Testis (tissue), 2 donors: ENCODE data around the gene TAS2R19.

Source experiments
- CTCF ChIP-seq, 3 experiments: fragments of 450-650 bp in 2 of 3; fragments of 200-600 bp in 1 of 3; sonication (generic) in 1 of 3; IDR thresholded peaks; one replicate each; pipeline ENCODE4 v1.5.1; 2016 to 2019; ENCODE audit warnings: antibody characterized with exemption in 3 of 3, mild to moderate bottlenecking in 2 of 3, moderate library complexity in 1 of 3
- POLR2A ChIP-seq: fragments of 450-650 bp; IDR thresholded peaks from one replicate; pipeline ENCODE4 v1.6.1; 2017; ENCODE audit warnings: antibody characterized with exemption, mild to moderate bottlenecking, moderate library complexity

GRCh38 chr12:10986812-10987211, 35.6 kb downstream of the TAS2R19 start, which contains the start of gene TAS2R50:
- no peak for TF ChIP-seq CTCF (IDR thresholded peaks at IDR 0.05)
- TF ChIP-seq POLR2A, result no peak
